ENCODE measurements around the gene CCT2. TPM values are rescaled to one million over a fixed set of nuclear protein-coding genes. Genes with fewer than 3 reads are reported as not detected.
A peak's percentile ranks its signal among the peaks of the same experiment; 100 is the strongest.

The CCT2 gene
- total RNA-seq, 1 donor from 2014 or later: 158 TPM

Small RNAs within 50 kb of the gene (small RNA-seq; reads per million reads assigned to genes)
- 0.56 reads per million, percentile 64 among the genes with 10 or more reads in this experiment for gene MIR3913-1

Other genes starting within 250 kb of the CCT2 start
- gene LYZ, start 237.1 kb upstream of the CCT2 start, total RNA-seq: 34.4 TPM
- 10.4 TPM for gene YEATS4, start 225.7 kb upstream of the CCT2 start, total RNA-seq
- 32.9 TPM for gene FRS2, start 115.1 kb upstream of the CCT2 start, total RNA-seq
- gene LRRC10, start 25.4 kb downstream of the CCT2 start, total RNA-seq: 0.52 TPM
- 45.4 TPM for gene BEST3, start 113.8 kb downstream of the CCT2 start, total RNA-seq
- 13.0 TPM for gene RAB3IP, start 153.4 kb downstream of the CCT2 start, total RNA-seq
- under 0.01 TPM for gene MYRFL, start 239.8 kb downstream of the CCT2 start, total RNA-seq

Measured in skeletal muscle tissue (tissue), 2 donors.